Karpas-422 (cell line): ENCODE measurements around the gene POPDC3. TPM values are rescaled to one million over a fixed set of nuclear protein-coding genes. Genes with fewer than 3 reads are reported as not detected.

Experiments used
- DNase-seq: peaks from one replicate; pipeline ENCODE4 v3.0.0-alpha.2; 2015
- H2AFZ ChIP-seq: fragments of 200-600 bp; sonication (generic); 2 replicates; pipeline ENCODE4 v1.6.1; 2014; ENCODE audit warnings: antibody characterized with exemption, low read length, mixed read lengths
- H3K27ac ChIP-seq: fragments of 200-600 bp; sonication (generic); 2 replicates; pipeline ENCODE4 v1.5.1; 2014; ENCODE audit warnings: mild to moderate bottlenecking, low read length, moderate library complexity
- H3K27me3 ChIP-seq: fragments of 200-600 bp; sonication (generic); 2 replicates; pipeline ENCODE4 v1.6.1; 2014; ENCODE audit warnings: low read length, mixed read lengths
- H3K36me3 ChIP-seq: fragments of 200-600 bp; sonication (generic); 2 replicates; pipeline ENCODE4 v1.6.1; 2014; ENCODE audit warnings: low read length, mixed read lengths; ENCODE audit not compliant: insufficient read depth
- H3K4me1 ChIP-seq: fragments of 200-600 bp; sonication (generic); 2 replicates; pipeline ENCODE4 v1.6.1; 2014; ENCODE audit warnings: mild to moderate bottlenecking, low read length, mixed read lengths
- H3K4me2 ChIP-seq: fragments of 200-600 bp; sonication (generic); 2 replicates; pipeline ENCODE4 v1.6.1; 2014; ENCODE audit warnings: low read length, low read depth, mild to moderate bottlenecking; ENCODE audit not compliant: poor library complexity, severe bottlenecking
- H3K4me3 ChIP-seq: fragments of 200-600 bp; sonication (generic); 2 replicates; pipeline ENCODE4 v1.5.1; 2014; ENCODE audit warnings: mild to moderate bottlenecking, antibody characterized with exemption, low read length, mixed read lengths
- H3K79me2 ChIP-seq: fragments of 200-600 bp; sonication (generic); 2 replicates; pipeline ENCODE4 v1.6.1; 2014; ENCODE audit warnings: mild to moderate bottlenecking, low read length, mixed read lengths
- H3K9ac ChIP-seq: fragments of 200-600 bp; sonication (generic); 2 replicates; pipeline ENCODE4 v1.6.0; 2014; ENCODE audit warnings: low read length
- H3K9me2 ChIP-seq: fragments of 200-600 bp; sonication (generic), shearing (Covaris generic); replicated peaks from 2 replicates; pipeline ENCODE4 v1.6.0; 2014; ENCODE audit warnings: mild to moderate bottlenecking, low read length, moderate library complexity; ENCODE audit not compliant: insufficient read depth
- H3K9me3 ChIP-seq: fragments of 300-700, 200-600 bp; sonication (generic); 2 replicates; pipeline ENCODE4 v1.6.1; 2014; ENCODE audit warnings: low read length, mixed read lengths
- H4K20me1 ChIP-seq: fragments of 200-600 bp; sonication (generic); 2 replicates; pipeline ENCODE4 v1.6.1; 2014; ENCODE audit warnings: mild to moderate bottlenecking, antibody characterized with exemption, low read length, low read depth; ENCODE audit not compliant: insufficient read depth
- total RNA-seq: library from RNA; depleted of rRNA; stranded (reverse); fragments of >200 nt; shearing (Covaris generic); gene quantifications from 2 replicates; pipeline ENCODE4 v1.2.3, GENCODE V29; 2014; ENCODE audit warnings: low replicate concordance

The POPDC3 gene
- total RNA-seq, 1 experiment from 2014 or later = not detected

GRCh38 chr6:105161421-105161820, 18.4 kb downstream of the POPDC3 start:
- Histone ChIP-seq H3K9me2 (no peaks in the 10 kb centered on the region), H3K9me3 (no peaks in the 10 kb centered on the region), H3K79me2 (no peaks in the 10 kb centered on the region), H4K20me1 (no peaks in the 10 kb centered on the region), H2AFZ (no peak overlapping the region), H3K27me3 (no peaks in the 10 kb centered on the region), H3K4me1 (no peaks in the 10 kb centered on the region), H3K36me3 (no peaks in the 10 kb centered on the region), H3K4me3 (no peak overlapping the region), H3K9ac (no peak overlapping the region), H3K27ac (no peak overlapping the region), H3K4me2 (no peak overlapping the region)
- DNase-seq = no peak

DNA sequence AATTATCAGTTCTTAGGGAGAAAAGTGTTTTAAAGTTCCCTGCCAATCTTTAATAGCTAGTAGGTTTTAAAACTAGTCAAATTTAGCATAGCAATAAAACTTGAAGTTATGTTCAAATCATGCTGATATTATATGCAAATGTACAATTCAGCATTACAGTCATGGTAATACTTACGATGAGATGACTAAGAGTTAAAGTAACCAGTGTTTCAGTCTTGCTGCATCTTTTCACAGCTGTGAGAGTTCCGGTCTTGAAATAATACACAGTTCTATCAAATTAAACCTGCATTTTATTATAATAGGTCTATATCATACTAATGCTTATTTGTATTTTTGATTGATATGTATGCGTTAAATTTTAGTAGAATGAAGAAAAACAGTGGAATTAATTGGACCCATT, 26.1 kb downstream of the POPDC3 start:
- Histone ChIP-seq H3K79me2 (no peaks in the 10 kb centered on the region), H3K9me2 (no peaks in the 10 kb centered on the region), H3K4me1 (no peaks in the 10 kb centered on the region), H3K4me2 (no peak overlapping the region), H3K4me3 (no peak overlapping the region), H3K9me3 (no peaks in the 10 kb centered on the region), H4K20me1 (no peaks in the 10 kb centered on the region), H3K27ac (no peak overlapping the region), H3K27me3 (no peaks in the 10 kb centered on the region), H3K36me3 (no peaks in the 10 kb centered on the region), H3K9ac (no peak overlapping the region), H2AFZ (no peak overlapping the region)
- DNase-seq = no peak

DNA sequence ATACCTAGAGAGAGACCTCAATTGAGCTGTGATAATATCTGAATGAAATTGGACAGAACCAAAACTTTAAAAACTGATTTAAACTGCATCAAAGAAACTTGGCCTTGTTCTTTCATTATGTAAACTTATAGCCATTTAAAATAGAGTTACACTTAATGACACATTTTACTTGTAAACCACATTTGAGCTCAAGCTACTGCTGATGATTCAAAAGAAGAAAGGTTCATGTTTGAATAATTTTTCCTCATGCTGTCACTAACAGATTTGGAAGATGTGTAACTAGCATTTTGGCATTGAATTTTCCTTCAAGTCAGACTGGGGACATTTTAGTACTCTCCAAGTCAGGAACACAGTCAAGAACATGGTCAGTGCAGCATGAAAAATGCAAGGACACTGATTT, 26.9 kb downstream of the POPDC3 start:
- H4K20me1 ChIP-seq = no peaks in the 10 kb centered on the region
- no peaks in the 10 kb centered on the region for H3K4me1 ChIP-seq
- no peaks in the 10 kb centered on the region for H3K79me2 ChIP-seq
- H3K27ac ChIP-seq = no peak overlapping the region
- no peaks in the 10 kb centered on the region for H3K27me3 ChIP-seq
- no peaks in the 10 kb centered on the region for H3K36me3 ChIP-seq
- no peak for DNase-seq
- no peaks in the 10 kb centered on the region for H3K9me3 ChIP-seq
- no peaks in the 10 kb centered on the region for H3K9me2 ChIP-seq
- H2AFZ ChIP-seq = no peak overlapping the region
- no peak overlapping the region for H3K4me3 ChIP-seq
- no peak overlapping the region for H3K4me2 ChIP-seq
- H3K9ac ChIP-seq = no peak overlapping the region

- H3K79me2 ChIP-seq = no peaks in the 10 kb centered on the region
- no peak overlapping the region for H3K4me3 ChIP-seq
- no peak overlapping the region for H3K9ac ChIP-seq
- no peak overlapping the region for H3K4me2 ChIP-seq
- H3K9me3 ChIP-seq = no peaks in the 10 kb centered on the region
- no peaks in the 10 kb centered on the region for H3K4me1 ChIP-seq
- H3K36me3 ChIP-seq = no peaks in the 10 kb centered on the region
- H2AFZ ChIP-seq = no peak overlapping the region
- no peaks in the 10 kb centered on the region for H3K27me3 ChIP-seq
- no peak overlapping the region for H3K27ac ChIP-seq
- no peaks in the 10 kb centered on the region for H3K9me2 ChIP-seq
- no peaks in the 10 kb centered on the region for H4K20me1 ChIP-seq
- DNase-seq = no peak
Measured at GRCh38 chr6:105151644-105152043, 28.2 kb downstream of the POPDC3 start.

GRCh38 chr6:105138141-105138540, 41.7 kb downstream of the POPDC3 start:
- no peaks in the 10 kb centered on the region for H3K4me1 ChIP-seq
- no peak overlapping the region for H3K27ac ChIP-seq
- no peaks in the 10 kb centered on the region for H3K79me2 ChIP-seq
- no peak overlapping the region for H3K4me2 ChIP-seq
- no peak overlapping the region for H3K9ac ChIP-seq
- no peaks in the 10 kb centered on the region for H3K36me3 ChIP-seq
- H3K27me3 ChIP-seq = no peaks in the 10 kb centered on the region
- H3K9me3 ChIP-seq = no peaks in the 10 kb centered on the region
- no peak for DNase-seq
- H2AFZ ChIP-seq = no peak overlapping the region
- no peaks in the 10 kb centered on the region for H3K9me2 ChIP-seq
- H3K4me3 ChIP-seq = no peak overlapping the region
- H4K20me1 ChIP-seq = no peaks in the 10 kb centered on the region

- H3K27me3 ChIP-seq = no peaks in the 10 kb centered on the region
- no peak overlapping the region for H3K4me2 ChIP-seq
- H3K9me2 ChIP-seq = no peaks in the 10 kb centered on the region
- no peaks in the 10 kb centered on the region for H3K4me1 ChIP-seq
- no peak overlapping the region for H3K27ac ChIP-seq
- H4K20me1 ChIP-seq = no peaks in the 10 kb centered on the region
- H3K4me3 ChIP-seq = no peak overlapping the region
- no peak overlapping the region for H3K9ac ChIP-seq
- H3K79me2 ChIP-seq = no peaks in the 10 kb centered on the region
- no peaks in the 10 kb centered on the region for H3K36me3 ChIP-seq
- H3K9me3 ChIP-seq = no peaks in the 10 kb centered on the region
- no peak overlapping the region for H2AFZ ChIP-seq
- DNase-seq = no peak
Measured at GRCh38 chr6:105137388-105137787, 42.4 kb downstream of the POPDC3 start.

DNA sequence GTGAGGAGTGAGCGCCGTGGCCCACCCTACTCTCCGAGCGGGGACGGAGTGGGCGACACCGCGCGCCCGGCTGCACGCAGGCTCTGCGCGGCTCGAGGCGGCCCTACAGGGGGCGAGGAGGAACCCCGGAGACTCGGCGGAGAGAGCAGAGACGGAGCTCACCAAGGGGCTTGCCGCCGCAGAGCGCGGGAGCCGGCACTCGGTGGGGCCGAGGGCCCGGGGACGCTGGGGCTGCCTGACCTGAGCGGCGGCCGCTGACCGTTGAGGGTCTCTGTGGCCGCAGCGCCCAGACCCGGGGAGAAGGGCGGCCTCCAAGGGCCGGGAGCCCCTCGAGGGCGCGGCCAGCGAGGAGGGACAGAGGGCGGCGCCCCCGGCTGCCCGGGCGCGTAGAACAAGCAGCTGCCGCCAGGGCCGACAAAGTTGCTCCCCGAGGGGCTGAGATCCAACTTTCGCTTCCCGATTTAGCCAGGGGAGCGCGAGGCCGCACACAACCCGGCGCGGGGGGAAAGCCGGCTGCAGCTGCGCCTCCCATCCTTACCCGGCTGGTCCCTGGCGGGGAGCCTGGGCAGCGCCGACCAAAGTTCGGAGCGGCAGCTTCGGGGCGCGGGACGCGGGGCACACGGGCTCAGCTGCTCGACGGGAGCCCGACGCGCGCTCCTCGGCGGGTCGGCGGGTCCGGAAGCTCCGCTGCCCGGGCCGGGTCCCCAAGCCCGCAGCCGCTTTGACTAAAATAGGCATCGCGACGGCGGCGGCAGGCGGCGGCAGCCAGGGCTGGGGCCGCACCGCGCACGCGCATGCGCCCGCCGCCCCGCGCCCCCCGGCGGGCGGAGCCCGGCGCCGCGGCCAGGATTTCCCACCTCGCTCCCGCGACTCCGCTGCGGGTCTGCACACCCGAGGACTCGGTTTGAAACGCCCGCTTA, 43.1 kb downstream of the POPDC3 start:
- no peaks in the 10 kb centered on the region for H3K4me1 ChIP-seq
- H3K36me3 ChIP-seq = no peaks in the 10 kb centered on the region
- H3K27me3 ChIP-seq = no peaks in the 10 kb centered on the region
- H3K4me2 ChIP-seq = no peak overlapping the region
- H4K20me1 ChIP-seq = no peaks in the 10 kb centered on the region
- H3K9ac ChIP-seq = no peak overlapping the region
- no peak for DNase-seq
- no peak overlapping the region for H3K4me3 ChIP-seq
- no peak overlapping the region for H2AFZ ChIP-seq
- H3K9me2 ChIP-seq = no peaks in the 10 kb centered on the region
- no peaks in the 10 kb centered on the region for H3K9me3 ChIP-seq
- no peaks in the 10 kb centered on the region for H3K79me2 ChIP-seq
- no peak overlapping the region for H3K27ac ChIP-seq

- no peaks in the 10 kb centered on the region for H3K27me3 ChIP-seq
- no peaks in the 10 kb centered on the region for H3K79me2 ChIP-seq
- H3K9me2 ChIP-seq = no peaks in the 10 kb centered on the region
- no peak overlapping the region for H3K4me2 ChIP-seq
- H4K20me1 ChIP-seq = no peaks in the 10 kb centered on the region
- H3K9ac ChIP-seq = no peak overlapping the region
- DNase-seq = no peak
- no peak overlapping the region for H3K27ac ChIP-seq
- H3K4me1 ChIP-seq = no peaks in the 10 kb centered on the region
- no peak overlapping the region for H2AFZ ChIP-seq
- H3K4me3 ChIP-seq = no peak overlapping the region
- no peaks in the 10 kb centered on the region for H3K9me3 ChIP-seq
- H3K36me3 ChIP-seq = no peaks in the 10 kb centered on the region
Measured at GRCh38 chr6:105135907-105136430, 43.8 kb downstream of the POPDC3 start.
